HL-60 (cell line): Measurements from ENCODE around the gene POLR1A.

Experiments
- POLR2AphosphoS5 ChIP-seq: IDR thresholded peaks from 2 replicates; pipeline ENCODE4 v1.6.1; 2012; ENCODE audit warnings: low read depth
- SPI1 ChIP-seq: IDR thresholded peaks from 2 replicates; pipeline ENCODE4 v1.6.1; 2012; ENCODE audit warnings: low read depth, mild to moderate bottlenecking, borderline replicate concordance
- TF ChIP-seq, protein P1 (sequence below): IDR thresholded peaks from one replicate; pipeline ENCODE4 v1.5.1; 2011; ENCODE audit warnings: low read length, control low read depth, inconsistent platforms; ENCODE audit not compliant: insufficient read depth

DNA sequence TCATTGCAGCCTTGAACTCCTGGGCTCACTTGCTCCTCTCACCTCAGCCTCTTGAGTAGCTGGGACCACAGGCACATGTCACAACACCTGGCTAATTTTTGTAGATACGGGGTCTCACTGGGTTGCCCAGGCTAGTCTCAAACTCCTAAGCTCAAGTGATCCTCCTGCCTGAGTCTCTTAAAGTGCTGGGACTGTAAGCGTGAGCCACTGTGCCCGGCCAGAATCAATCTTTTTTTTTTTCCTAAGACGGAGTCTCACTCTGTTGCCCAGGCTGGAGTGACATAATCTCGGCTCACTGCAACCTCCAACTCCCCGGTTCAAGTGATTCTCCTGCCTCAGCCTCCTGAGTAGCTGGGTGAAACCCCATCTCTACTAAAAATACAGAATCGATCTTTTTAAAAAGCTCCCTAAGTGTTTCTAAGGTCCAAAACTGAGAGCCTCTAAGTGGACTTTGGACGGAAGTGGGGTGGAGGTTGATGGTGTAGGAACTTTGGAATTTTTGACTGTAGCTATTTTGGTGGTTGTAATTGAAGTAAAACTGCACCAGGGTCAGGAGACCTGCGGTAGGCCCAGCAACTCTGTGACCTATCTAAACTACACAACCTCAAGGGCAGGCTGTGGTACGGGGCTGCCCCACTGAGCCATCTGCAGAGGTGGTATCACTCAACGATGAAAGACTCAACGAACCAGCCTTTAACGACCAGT is 82.9 kb downstream of the POLR1A start:
- TF ChIP-seq, protein P1, sequence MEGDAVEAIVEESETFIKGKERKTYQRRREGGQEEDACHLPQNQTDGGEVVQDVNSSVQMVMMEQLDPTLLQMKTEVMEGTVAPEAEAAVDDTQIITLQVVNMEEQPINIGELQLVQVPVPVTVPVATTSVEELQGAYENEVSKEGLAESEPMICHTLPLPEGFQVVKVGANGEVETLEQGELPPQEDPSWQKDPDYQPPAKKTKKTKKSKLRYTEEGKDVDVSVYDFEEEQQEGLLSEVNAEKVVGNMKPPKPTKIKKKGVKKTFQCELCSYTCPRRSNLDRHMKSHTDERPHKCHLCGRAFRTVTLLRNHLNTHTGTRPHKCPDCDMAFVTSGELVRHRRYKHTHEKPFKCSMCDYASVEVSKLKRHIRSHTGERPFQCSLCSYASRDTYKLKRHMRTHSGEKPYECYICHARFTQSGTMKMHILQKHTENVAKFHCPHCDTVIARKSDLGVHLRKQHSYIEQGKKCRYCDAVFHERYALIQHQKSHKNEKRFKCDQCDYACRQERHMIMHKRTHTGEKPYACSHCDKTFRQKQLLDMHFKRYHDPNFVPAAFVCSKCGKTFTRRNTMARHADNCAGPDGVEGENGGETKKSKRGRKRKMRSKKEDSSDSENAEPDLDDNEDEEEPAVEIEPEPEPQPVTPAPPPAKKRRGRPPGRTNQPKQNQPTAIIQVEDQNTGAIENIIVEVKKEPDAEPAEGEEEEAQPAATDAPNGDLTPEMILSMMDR: no peak
- TF ChIP-seq POLR2AphosphoS5 (no peak), SPI1 (no peak)
